RKO (cell line): ENCODE data around the gene FTCDNL1.

Experiments used
- DNase-seq: peaks from one replicate; pipeline ENCODE4 v3.0.0-alpha.2; 2016; ENCODE audit warnings: low spot score

The FTCDNL1 gene

GRCh38 chr2:199842631-199843395, 8.2 kb downstream of the FTCDNL1 start:
- DNase-seq, result no peak

GRCh38 chr2:199841409-199841808, 9.6 kb downstream of the FTCDNL1 start:
- DNase-seq, result no peak

DNA sequence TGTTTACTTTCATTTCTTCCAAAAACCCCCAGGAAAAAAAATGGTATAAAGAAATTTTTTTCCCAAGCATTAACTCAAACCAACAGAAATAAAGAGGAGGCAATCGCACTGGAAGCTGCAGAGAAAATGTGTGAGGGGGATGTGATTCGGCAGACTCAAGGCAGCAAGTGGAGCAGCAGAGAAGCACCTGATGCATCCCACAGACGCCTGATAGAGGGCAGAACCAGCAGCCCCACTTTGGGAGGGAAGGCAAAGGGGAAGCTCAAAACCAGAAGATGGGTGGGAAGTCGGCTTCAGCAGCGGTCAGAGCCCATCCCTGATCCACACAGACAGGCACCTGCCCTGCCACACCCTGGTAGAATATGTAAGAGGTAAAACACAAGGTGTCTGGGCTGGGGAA, 12.6 kb downstream of the FTCDNL1 start:
- no peak for DNase-seq

DNA sequence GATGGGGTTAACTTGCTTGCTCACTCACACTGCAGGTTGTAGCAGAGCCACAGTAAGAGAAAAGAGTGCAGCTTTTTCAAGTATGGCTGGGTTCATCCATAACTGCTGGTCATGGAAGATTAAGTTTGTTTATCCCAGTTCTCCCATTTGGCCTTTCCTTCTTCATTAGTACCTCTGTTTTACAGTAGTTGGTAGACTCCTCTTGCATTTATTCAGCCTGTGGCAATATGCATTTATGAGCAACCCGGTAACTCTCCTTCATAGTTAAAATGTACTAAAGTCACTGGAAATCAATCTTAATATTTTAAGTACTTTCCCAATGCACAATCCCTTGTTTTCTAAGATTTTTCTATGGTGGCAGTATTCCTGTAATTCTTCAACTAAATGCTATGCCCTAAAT, 14.0 kb downstream of the FTCDNL1 start:
- no peak for DNase-seq

- no peak for DNase-seq
Observed at GRCh38 chr2:199833525-199833924, 17.5 kb downstream of the FTCDNL1 start.

GRCh38 chr2:199830531-199830930, 20.5 kb downstream of the FTCDNL1 start:
- no peak for DNase-seq

DNA sequence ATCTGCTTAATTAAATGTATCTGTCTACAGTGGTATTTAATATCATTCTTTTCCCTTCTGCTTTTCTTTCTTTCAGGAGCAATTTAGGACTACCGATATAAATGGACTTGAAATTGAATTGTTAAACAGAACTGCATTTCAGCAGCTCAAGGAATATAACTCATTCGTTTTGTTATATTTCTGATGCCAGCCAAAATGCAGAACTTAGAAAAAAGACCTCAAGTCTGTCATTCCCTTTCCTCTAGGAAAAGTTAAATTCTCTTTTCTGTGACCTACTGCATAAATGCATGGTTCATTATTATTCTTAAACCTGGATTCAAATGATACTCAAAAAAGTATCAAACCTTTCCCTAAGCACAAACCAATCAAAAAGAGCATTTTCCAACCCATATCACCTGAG, 21.4 kb downstream of the FTCDNL1 start:
- no peak for DNase-seq

GRCh38 chr2:199819746-199820145, 31.2 kb downstream of the FTCDNL1 start:
- no peak for DNase-seq

DNA sequence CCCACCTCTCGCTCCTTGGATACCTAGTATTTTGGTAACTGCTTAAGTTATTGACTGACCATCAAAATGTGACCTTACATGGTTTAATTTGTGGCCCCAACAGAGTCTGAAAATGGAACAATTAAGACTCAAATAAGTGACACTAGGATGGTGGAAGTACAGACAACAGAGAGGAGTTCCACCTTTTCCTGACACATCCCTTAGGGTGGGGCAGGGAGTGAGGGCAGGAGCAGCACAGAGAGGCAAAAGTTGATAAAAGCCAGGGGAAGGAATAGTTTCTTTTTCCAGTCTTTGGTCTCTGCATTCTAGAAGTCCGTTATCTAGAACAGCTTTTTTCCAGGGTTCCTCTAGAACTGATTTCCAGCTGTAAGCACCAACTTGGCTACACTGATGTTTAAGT, 32.2 kb downstream of the FTCDNL1 start:
- DNase-seq, result no peak

DNA sequence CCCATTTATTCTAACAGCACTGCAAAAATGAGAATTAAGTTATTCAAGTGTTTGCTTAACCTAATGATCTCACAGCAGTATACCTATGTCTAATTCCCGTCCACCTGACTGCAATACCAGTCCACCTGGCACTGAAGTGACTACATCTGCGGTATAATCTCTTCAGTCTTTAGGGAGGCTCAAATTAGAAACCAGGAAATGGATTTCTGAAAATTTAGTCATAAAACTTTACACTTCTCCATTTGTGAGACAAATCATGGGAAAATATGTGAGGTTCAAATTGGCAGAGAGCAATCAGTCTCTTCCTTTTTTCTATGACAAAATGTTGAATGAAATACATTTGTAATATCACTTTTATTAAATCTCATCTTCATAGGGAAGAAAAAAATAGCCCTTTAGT, 33.0 kb downstream of the FTCDNL1 start:
- DNase-seq, result no peak

DNA sequence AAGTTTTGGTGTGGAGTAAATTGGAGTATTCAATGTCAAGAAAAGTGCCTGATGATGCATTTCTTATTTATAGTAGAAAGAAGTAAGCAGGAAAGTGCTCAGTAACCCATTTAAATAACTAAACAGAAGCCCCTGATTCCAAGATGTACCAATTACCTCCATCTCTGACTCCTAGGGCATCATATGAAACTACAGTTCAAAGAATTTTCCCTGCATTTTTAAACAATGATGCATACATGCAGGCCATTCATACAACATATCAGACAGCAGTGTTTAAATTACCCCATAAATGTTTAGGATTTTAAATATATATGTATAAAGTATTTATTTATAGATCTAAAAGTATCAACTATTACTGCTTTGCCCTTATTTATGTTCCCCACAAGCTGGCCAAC, 36.2 kb downstream of the FTCDNL1 start:
- DNase-seq, result no peak

DNA sequence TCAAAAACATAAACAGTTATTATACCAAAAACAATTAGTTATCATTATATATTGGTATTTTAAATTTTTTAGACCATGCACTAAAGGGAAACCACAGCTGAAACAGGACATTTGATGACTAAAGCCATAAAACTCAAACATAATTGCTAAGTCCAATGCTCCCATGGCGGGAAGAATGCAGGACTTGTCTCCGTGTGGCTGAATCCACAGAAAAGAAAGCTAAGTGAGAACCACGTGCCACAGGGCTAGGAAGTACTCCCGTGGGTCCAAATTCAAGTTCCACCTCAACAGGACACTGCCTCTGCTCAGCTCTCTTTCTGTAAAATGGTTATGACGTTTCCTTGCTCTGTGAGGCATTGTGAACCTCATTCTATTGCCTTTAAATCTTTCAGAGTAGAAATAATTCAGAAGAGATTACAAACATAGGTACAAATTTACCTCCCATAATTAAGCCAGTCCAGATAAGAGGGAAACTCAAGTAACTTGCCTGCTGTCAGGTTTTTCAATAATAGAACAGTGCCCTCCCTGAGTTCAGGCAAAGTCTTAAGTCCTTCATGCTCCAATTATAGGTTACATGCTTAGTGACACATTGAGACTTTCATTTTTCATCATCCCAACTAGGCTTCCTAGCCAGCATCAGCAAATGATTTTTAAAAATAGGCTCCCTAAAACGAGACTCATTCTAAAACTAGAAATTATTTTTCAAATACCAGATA, 36.7 kb downstream of the FTCDNL1 start:
- no peak for DNase-seq

DNA sequence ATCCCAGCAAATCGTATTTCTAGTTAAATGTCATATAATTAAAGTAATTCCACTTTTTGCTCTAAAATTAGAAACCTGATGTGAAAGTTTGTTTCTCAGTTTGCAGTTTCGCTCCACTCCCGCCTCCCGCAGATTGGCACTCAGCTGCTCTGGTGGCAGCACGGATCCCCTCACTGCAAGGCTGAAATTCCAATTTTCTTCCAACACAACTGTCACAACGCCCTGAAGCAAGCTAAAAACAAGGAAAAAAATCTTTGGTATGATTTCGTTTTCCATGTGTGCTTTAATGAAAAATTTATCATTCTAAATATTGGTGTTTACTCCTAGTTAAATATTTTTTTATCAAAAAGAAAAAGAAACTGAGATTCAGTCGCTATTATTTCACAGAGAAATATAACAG, 38.5 kb downstream of the FTCDNL1 start:
- no peak for DNase-seq

- DNase-seq, result no peak
Observed at GRCh38 chr2:199811346-199811745, 39.6 kb downstream of the FTCDNL1 start.

GRCh38 chr2:199810422-199811171, 40.4 kb downstream of the FTCDNL1 start:
- DNase-seq, result no peak

- no peak for DNase-seq
Observed at GRCh38 chr2:199807966-199808365, 43.0 kb downstream of the FTCDNL1 start.

GRCh38 chr2:199806179-199806578, 44.8 kb downstream of the FTCDNL1 start:
- DNase-seq, result no peak

GRCh38 chr2:199804831-199805230, 46.2 kb downstream of the FTCDNL1 start:
- DNase-seq, result no peak

- no peak for DNase-seq
Observed at GRCh38 chr2:199798831-199799580, 52.0 kb downstream of the FTCDNL1 start.

DNA sequence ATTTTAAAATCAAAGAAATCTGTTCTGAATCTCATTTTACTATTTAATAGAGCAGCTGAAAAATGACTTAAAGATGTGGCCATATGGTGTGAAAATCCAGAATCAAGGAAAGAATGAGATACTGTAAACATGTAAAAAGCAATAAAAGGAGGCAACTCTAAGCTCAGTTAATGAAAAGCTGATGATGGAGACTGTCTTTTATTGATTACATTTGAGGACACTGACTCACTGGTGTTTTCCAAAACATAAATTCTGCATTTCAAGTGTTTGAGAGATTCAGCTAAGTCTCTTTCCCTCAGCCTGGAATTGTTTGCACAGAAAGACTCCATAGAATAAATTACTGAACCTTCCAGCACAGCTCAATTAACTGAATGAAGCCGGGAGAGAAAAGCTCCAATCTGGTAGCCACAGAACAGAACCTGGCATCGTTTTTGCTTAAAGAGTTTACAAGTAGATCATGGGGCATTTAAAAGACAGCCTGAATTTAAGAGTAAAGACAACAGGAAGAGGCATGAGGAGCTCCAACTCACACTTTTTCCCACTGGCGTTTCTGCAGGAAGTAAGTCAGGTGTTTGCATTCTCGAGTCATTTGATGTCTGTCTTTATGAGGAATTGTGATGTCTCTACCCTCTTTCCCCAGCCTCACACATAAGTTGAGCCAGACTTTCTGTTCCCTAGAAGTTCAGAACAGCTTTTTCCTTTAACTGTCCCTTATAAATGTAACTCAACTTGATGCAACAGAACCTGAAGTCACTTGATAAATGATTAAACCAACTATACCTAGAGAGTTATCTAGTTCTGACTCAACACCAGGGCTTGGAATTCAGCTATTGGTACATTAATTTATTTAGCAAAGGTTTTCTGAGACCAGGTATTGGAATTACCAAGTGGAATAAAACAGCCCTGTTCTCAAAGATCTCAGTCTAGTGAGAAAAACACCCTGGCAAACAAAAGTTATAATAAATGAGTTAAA, 53.3 kb downstream of the FTCDNL1 start:
- no peak for DNase-seq

DNA sequence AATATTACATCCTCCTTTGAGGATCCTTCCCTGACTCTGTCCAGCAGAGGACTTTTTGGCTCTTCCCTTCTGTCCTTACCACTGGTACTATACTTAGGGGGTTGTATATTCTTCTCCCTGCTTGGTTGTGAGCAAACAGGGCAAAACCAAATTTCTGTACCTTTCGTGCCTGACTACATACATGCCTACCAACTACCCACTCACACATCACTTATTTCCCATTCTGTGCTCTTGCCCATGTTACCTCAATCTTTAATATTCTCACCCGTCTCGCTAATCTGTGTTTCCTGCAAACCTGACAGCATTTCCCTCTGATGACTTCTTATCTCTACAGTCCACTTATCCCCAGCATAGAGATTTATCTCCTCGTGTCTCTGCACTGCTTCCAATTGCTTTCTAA, 58.6 kb downstream of the FTCDNL1 start:
- no peak for DNase-seq
